AG04449 (cell line): Measurements from ENCODE around the gene ROPN1.
"Not testable (repeated sequence)": the region's sequence is repeated elsewhere in the genome, so short reads cannot be mapped to it uniquely, and the experiment has no call there.

Source experiments
- CTCF ChIA-PET: fragments of 350-600 bp; formaldehyde crosslinking; extraction: SDS; loops from one replicate; lab custom pipeline; 2021; ENCODE audit warnings: antibody characterized with exemption; lab: Yijun Ruan, JAX
- POLR2A ChIA-PET: fragments of 400-600, 350-600 bp; formaldehyde crosslinking; extraction: SDS; loops from one replicate; lab custom pipeline; 2020; ENCODE audit warnings: antibody characterized with exemption, inconsistent platforms; lab: Yijun Ruan, JAX
- DNase-seq: peaks from one replicate; pipeline ENCODE4 v3.0.0-alpha.2; 2010; ENCODE audit warnings: low read depth, low spot score
- H3K4me3 ChIP-seq: 2 replicates; pipeline ENCODE4 v1.5.1; 2011; ENCODE audit warnings: low read depth, mild to moderate bottlenecking, control low read depth, low read length
- CTCF ChIP-seq: IDR thresholded peaks from one replicate; pipeline ENCODE4 v1.5.1; 2011; ENCODE audit warnings: mild to moderate bottlenecking, moderate library complexity, low read length, control low read depth, inconsistent platforms; ENCODE audit not compliant: insufficient read depth; ENCODE audit errors: missing control alignments

The ROPN1 gene

GRCh38 chr3:123979525-123980501, 12.1 kb downstream of the ROPN1 start:
- peak overlapping the region; percentile 54 for H3K4me3 ChIP-seq
- CTCF ChIA-PET: interaction anchor here (0.9 to 2.3 kb wide), 14 partner anchors 8 to 338 kb away, joined by 3 to 19 read pairs (median 4); no protein-coding TSS in a partner anchor
- DNase-seq, POLR2A ChIA-PET: not testable (repeated sequence)
- peak; percentile 46 for TF ChIP-seq CTCF

GRCh38 chr3:123976904-123977303, 15.0 kb downstream of the ROPN1 start:
- CTCF ChIA-PET: interaction anchor here (1.4 to 1.7 kb wide), 2 partner anchors 12 to 56 kb away, joined by 3 read pairs; partner anchors contain the start of gene KALRN
- POLR2A ChIA-PET, DNase-seq, H3K4me3 ChIP-seq: not testable (repeated sequence)

- DNase-seq, H3K4me3 ChIP-seq, POLR2A ChIA-PET: not testable (repeated sequence)
- CTCF ChIA-PET: interaction anchor here (0.8 to 1.7 kb wide), 2 partner anchors 13 to 34 kb away, joined by 3 read pairs; no protein-coding TSS in a partner anchor
Measured at GRCh38 chr3:123976181-123976898, 15.6 kb downstream of the ROPN1 start.

GRCh38 chr3:123975030-123975429, 16.9 kb downstream of the ROPN1 start:
- DNase-seq, H3K4me3 ChIP-seq, POLR2A ChIA-PET: not testable (repeated sequence)
- CTCF ChIA-PET: interaction anchor here (0.9 kb wide), 1 partner anchor 13 kb away, joined by 3 read pairs; no protein-coding TSS in a partner anchor

GRCh38 chr3:123971406-123971805, 20.5 kb downstream of the ROPN1 start:
- ChIA-PET POLR2A (no interaction called here), CTCF (interaction anchor here (0.9 to 1.2 kb wide), 2 partner anchors 9 to 12 kb away, joined by 3 read pairs; no protein-coding TSS in a partner anchor)
- DNase-seq: no peak
- TF ChIP-seq CTCF: no peak
- H3K4me3 ChIP-seq: no peak overlapping the region

GRCh38 chr3:123967260-123967659, 24.7 kb downstream of the ROPN1 start:
- CTCF ChIA-PET: interaction anchor here (0.6 kb wide), 1 partner anchor 89 kb away, joined by 3 read pairs; no protein-coding TSS in a partner anchor
- POLR2A ChIA-PET, H3K4me3 ChIP-seq, DNase-seq: not testable (repeated sequence)

GRCh38 chr3:123966799-123967198, 25.1 kb downstream of the ROPN1 start:
- POLR2A ChIA-PET, DNase-seq, H3K4me3 ChIP-seq, CTCF ChIA-PET: not testable (repeated sequence)

GRCh38 chr3:123964793-123965192, 27.1 kb downstream of the ROPN1 start:
- CTCF ChIA-PET: interaction anchor here (0.8 kb wide), 1 partner anchor 241 kb away, joined by 3 read pairs; no protein-coding TSS in a partner anchor
- POLR2A ChIA-PET, DNase-seq, H3K4me3 ChIP-seq: not testable (repeated sequence)

GRCh38 chr3:123961508-123961856, 30.4 kb downstream of the ROPN1 start:
- ChIA-PET CTCF (interaction anchor here (1.4 to 1.6 kb wide), 2 partner anchors 118 to 310 kb away, joined by 4 to 8 read pairs; no protein-coding TSS in a partner anchor), POLR2A (interaction anchor here (1.0 kb wide), 2 partner anchors 8 to 97 kb away, joined by 3 read pairs; no protein-coding TSS in a partner anchor)
- no peak for TF ChIP-seq CTCF
- no peak for DNase-seq
- peak overlapping the region; percentile 82 for H3K4me3 ChIP-seq
